GM21737 (cell line): Measurements from ENCODE around the gene ATP8B1.
A peak's percentile ranks its signal among the peaks of the same experiment; 100 is the strongest.
"Not testable (repeated sequence)": the region's sequence is repeated elsewhere in the genome, so short reads cannot be mapped to it uniquely, and the experiment has no call there.

Experiments
- ATAC-seq: cut with Tn5 transposase; IDR thresholded peaks from one replicate; pipeline ENCODE4 v1.9.1; 2021; ENCODE audit warnings: mild to moderate bottlenecking, moderate library complexity; ENCODE audit not compliant: unreplicated experiment

ATP8B1 gene

DNA sequence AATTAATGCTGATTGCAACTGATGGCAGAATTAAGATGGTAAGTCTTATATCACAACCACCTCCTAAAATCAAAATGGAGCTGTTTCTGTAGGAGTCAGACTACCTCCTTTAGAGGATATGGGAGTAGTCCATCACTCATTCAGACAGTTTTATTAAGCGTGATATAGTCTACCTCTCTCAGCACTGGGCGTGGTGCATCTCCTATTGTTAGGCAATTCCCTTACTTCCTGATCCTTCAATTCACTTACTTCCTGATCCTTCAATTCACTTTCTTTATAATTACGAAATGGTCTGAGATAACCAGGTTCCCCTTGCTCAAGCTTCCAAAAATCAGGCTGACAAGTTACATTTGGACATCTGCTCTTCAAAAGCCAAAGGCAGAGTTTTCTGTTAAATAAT, 31.9 kb downstream of the ATP8B1 start:
- ATAC-seq: no peak

DNA sequence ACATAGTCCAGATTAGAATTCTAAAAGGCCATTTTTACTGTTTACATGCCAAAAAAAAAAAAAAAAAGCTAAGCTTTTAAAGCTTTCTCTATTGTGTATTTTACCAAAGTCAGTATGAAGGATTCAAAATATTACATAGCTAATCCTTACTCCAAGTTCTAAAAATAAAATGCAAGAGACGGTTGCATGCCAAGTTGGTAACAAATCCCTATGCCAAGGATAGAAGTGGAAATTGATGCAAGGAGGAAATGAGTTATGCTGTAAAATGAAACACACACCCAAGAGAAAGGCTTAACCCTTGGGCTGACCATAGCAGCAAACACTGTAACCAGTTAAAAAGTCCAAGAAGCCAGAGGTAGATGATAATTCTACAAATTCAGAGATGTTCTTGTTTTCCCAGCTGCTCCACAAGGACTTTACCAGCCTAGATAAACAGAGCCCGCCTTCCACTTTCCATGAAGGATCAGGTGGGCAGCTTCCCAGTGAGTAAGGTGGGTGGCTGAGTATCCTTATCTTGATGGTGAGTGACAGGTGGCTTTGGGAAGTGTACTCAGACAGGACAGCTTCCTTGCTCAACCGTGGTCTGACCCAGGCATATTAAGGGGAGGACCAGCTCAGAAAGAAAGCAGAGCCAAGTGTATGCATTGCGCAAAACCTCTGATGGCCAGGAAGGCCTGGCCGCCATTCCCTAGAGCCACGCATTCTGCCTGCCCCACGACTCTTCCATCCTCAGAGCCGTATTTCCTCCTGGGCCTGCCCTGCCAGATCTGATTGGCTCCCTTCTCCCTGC, 34.4 kb downstream of the ATP8B1 start:
- ATAC-seq: no peak

DNA sequence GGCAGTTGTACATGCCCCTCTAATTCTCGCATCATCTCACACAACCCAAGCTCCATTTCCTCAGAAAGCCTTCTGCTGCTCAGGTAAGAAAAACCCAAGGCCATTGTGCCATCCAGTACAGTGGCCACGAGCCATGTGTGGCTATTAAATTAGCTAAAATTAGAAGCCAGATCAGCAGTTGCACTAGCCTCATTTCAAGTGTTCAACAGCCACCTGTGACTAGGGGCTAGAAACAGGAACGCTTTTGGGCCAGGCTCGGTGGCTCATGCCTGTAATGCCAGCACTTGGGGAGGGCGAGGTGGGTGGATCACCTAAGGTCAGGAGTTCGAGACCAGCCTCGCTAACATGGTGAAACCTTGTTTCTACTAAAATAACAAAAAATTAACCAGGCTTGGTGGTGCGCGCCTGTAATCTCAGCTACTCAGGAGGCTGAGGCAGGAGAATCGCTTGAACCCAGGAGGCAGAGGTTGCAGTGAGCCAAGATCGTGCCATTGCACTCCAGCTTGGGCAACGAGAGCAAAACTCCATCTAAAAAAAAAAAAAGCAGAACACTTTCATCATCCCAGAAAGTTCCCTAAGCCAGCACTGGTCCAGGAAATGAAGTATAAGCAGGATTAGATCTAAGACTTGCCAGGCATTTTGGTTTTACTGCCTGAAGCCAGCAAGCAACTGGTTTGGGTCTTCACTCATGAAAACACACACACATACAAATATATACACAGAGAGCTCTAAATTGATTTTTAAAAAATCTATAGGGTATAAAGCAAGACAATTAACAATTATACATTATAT, 35.7 kb downstream of the ATP8B1 start:
- ATAC-seq: no peak

DNA sequence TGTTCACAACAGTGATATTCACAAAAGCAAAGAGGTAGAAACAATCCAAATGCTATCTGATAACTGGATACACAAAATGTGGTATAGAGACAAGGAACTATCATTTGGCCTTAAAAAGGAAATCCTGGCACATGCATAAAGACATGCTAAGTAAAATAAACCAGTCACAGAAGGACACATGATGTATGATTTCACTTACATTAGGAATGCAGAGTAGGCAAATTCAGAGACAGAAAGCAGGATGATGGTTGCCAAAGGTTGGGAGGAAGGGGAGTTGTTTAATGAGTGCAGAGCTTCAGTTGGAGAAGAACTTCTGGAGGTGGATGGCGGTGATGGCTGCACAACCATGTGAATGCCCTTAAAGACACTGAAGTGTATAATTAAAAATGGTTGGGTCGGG, 38.1 kb downstream of the ATP8B1 start:
- no peak for ATAC-seq

DNA sequence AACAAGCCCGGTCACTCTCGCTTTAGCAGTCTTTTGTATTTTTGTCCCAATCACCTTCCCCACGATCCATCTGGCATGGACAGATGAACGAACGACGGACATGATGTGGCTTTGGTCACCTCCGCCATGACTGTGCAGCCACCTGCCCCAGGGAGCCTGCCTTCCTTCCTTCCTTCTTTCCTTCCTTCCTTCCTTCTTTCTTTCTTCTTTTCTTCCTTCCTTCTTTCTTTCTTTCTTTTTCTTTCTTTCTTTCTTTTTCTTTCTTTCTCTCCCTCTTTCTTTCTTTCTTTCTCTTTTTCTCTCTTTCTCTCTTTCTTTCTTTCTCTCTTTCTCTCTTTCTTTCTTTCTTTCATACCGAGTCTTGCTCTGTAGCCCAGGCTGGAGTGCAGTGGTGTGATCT, 39.0 kb downstream of the ATP8B1 start:
- no peak for ATAC-seq

DNA sequence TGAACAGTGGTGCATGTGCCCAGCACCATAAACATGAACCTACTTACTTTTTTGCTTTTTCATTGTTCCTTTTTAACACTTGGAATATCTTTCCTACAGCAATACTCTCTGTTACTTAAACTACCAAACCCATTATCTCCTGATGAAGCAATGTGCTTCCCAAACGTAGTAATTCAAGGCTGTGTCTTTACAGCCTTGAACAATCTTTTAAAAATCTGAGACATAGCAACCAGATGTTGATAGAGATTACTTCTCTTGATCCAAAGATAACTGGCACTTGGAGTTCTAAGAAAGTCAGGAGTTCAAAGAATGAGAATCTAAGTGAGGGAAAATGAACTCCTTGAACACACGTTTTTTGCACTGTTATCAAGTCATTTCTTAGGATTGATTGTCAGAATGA, 40.4 kb downstream of the ATP8B1 start:
- no peak for ATAC-seq

DNA sequence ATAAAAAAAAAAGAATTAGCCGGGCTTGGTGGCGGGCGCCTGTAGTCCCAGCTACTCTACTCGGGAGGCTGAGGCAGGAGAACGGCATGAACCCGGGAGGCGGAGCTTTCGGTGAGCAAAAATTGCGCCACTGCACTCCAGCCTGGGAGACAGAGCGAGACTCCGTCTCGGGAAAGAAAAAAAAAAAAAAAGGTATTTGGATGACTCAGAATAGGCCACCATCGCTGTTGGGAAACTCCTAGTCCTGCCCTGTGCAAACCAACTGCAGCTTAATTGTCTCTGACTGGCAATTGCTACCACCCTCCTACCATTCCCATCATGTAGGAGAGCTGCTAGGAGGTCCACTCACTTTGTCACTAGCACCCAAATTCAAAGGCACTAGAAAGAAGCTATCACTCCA, 43.5 kb downstream of the ATP8B1 start:
- no peak for ATAC-seq

DNA sequence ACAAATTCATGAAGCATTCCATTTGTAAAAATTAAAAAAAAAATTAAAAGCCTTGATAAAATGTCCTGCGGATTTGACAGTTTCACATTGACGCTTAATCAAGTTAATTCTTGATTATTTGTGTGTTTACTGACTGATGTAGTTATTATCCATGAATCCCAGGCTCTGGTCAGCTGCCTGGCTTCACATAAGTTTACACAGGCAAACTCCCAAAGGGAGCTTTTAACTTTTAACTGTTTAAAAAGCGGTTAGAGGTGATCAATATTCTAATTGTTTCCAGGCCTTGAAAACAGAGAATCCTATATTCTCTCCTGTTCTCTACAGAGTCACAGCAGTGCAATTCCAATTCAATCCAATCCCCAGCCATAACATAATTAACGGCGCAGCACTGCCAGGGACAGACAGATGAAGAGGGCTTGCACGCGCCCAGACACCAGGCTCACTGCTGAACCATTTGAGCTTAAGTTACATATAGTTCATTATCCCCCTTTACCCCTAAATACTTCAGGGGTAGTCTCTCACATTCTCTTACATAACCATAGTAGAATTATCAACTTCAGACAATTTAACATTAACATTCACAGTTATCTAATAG, 47.5 kb downstream of the ATP8B1 start:
- no peak for ATAC-seq

DNA sequence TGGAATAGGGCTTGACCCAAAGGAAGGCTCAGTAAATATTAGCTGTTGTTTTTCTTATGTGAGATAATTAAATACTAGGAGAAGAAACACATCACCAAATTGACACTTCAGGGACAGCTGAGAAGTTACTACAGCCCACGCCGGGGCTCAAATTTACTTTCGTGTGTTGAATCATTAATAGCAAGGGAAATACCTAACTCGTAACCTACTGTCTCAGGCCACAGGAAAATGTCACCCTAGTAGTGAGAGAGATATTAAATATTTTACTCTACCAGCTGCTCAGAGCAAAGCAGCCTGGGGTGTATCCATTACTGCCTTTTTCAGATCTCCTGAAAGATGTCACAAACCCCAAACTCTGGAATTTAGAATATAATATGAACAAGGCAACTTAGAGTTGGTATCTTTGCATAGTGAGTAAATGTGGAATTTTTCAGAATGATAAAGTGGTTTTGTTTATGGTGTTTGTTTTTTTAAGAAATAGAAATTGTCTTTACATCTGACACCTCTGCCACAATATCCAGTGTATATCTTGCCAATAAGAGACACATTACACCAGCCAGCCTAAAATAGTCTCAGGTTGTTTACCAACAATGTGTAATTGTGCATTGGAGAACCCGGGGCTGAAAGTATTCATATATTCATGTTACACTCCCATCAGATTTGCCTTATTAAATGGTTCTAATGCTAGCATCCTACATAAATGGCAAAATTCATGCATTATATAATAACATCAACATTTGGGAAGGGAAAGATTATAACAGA, 48.4 kb downstream of the ATP8B1 start:
- ATAC-seq: peak; percentile 94

DNA sequence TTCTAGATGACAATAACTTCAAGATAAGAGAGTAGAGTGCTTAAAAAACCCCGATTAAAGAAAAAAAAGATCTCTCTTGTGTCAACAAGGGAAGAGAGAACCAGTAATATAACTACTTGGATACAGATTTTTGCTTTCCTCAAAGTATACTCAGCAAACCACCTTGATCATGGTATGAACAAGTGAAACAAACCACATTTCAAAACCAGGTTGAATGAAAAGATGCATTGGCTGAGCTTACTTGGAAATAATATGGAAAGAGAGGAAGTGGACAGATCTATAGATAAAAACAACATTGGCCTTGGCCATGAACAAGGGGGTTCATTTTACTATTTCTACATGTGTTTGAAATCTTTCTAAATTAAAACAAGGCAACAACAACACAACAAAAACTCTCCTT, 50.1 kb downstream of the ATP8B1 start:
- ATAC-seq: no peak

DNA sequence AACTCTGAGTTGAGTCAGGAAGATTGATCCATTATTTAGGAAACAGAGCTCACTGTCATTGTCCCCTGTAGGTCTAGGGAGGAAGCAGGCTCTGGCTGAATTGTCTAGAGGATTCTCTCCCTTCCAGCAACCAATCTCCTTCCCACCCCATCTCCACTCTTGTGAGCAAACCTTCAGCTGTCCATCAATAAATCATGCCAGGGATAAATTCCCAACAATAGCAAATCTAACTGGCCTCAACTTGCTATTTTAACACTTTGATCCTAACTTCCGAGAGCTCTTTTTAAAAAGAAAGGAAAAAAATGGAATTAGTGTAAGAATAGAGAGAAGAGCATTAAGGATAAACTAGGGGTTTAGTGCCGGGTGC, 53.5 kb downstream of the ATP8B1 start:
- ATAC-seq: no peak

DNA sequence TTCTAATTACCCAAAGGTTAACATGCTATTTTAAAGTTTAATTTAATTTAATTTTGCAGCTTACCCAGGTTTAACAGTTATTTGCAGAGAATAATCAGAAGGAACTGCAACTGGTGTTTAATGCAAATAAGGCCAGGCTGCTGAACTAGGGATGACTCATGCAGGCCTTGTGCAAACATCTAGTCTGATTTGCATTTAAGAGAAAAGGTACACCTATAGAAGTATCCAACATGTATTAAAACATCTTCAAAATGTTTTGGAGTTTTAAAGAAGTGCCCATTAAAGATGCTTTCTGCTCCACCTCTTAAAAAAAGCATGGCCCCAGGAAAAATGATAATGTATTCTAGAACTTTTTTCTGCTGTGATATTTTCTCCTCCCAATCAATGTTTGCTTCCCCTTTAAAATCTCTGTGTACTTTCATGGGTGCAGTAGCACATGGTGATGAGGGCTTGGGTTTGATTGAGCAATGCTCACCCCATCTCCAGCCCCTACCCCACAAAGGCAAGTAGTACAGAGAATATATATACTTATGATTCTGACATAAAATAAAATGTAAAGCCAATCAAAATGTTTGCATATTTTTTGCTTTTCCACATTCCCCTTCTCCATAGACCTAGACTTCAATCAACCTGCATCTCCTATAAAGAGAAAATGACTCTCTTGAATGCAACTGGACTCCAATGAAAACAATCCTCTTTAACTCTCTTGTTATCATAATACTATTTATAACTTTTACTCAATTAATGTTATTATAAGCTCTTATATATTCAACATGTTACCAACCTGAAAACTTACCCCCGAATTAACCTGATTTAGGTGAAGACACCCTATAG, 54.1 kb downstream of the ATP8B1 start:
- ATAC-seq: peak; percentile 91

DNA sequence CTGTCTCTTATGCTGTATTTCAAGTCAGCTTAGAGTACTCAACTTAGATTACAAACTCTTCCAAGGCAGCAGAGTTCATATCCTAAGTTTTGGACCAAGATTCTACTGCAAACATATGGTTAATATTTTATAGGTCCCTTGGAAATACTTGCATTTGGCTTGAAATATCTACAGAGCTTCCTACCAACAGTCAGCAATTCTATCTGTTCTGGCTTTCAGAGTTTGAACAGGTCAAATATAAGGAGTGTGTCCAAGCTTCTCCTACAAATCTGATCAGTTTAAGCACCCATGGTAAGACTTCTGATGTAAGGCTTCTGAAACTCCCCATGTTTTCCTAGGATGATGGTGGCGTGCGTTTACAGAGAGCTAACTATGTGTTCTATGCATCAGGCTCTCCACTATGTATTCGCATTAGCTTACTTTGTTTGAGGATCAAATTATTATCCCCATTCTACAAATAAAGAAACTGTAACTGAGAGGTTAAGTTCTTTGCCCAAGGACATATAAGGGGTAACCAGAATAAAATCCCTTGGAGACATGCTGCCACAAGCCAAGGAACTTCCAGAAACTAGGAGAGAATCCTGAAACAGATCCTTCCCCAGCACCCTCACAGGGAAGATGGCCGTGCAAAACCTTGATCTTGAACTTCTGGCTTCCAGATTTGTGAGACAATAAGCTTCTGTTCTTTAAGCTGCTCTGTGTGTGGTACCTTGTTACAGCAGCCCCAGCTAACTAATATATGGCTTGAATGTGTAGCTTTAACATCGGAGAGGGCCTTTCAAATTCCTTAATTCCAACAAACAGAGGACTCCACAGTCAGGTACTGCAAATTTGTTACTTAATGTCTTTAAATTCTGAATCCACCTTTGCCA, 55.1 kb downstream of the ATP8B1 start:
- ATAC-seq: no peak

DNA sequence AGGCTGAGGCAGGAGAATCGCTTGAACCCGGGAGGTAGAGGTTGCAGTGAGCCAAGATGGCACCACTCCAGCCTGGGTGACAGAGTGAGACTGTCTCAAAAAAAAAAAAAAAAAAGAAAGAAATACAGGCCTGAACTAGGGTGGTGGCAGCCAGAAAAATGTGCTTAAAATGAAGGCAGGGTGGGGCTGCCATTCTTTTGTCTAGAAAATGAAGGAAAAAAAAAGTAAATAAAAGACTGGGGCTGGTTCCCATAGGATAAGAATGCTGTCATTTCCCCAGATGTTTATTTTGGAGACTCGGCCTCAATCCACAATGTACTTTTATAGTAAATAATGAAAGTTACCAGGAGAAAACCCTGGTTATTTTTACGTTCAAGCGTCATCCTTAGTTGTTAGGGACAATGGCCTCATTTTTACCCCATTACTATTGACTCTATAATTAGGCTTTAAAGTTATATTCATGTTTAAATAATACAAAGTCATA, 58.9 kb downstream of the ATP8B1 start:
- no peak for ATAC-seq

DNA sequence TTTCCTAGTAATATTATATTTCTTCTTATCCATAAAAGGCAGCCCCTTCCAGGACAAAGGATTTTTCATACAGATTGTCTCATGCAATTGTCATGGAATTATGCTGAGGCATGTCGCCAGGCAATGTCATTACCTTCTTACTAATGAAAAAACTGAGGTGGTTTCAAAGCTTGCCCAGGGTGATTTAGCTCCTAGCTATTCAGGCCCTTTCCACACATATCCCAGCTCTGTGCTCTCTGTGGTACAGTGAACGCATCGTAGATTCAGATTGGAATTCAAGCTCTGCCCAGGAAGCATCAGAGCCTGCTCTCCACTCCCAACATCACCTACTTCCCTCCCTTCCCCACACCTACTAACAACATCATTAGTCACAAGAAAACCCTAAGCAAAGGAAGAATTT, 60.1 kb downstream of the ATP8B1 start:
- no peak for ATAC-seq

DNA sequence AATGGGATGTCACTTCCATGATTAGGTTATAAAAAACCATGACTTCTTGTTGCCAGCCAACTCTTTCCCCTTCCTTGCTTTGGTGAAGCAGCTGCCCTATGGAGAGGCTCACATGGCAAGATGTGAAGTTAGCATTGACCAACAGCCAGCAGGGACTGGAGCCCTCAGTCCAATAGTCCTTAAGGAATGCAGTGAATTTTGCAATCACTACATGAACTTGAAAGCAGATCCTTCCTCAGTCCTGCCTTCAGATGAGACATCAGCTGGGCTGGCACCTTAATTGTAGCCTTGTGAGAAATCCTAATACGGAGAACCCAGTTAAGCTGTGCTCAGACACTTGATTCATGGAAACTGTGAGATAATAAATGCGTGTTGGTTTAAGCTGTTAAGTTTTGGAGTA, 61.8 kb downstream of the ATP8B1 start:
- no peak for ATAC-seq

DNA sequence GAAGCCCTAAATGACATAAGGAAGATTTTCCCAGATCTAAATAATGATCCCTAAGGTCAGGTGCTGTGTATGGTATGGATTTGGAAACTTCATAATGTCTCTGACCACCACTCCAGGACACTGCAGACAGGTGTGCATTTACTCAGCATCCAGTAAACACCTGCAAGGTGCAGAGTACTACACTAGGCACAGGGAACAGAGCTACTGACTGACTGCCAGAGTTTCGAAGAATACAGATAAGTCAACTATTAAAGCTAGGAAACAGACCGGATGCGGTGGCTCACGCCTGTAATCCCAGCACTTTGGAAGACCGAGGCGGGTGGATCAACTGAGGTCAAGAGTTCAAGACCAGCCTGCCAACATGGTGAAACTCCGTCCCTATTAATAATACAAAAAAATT, 65.0 kb downstream of the ATP8B1 start:
- ATAC-seq: no peak

DNA sequence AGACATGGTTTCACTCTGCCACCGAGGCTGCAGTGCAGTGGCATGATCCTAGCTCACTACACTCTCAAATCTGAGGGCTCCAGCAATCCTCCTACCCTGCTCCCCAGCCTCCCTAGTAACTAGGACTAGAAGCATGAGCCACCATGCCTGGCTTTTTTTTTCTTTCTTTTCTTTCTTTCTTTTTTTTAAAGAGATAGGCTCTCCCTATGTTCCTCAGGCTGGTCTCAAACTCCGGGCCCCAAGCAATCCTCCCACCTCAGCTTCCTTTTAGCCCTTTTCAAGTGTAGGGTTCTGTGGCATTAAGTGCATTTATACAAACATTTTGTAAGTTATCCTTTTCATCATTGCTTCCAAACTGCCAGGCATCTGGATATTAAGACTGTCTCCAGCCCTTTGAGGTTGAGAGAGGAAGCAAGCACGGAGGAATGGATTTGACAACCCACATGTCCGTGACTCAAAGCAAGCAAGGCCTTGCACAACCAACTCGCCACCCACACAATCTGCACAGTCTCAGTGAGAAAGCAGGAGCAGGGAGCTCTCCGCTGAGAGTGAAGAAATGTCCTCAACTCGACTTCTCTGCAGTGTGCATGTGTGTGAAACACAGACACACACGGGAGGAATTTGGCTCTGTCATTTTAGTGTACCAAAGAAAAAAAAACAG, 65.6 kb downstream of the ATP8B1 start:
- no peak for ATAC-seq

DNA sequence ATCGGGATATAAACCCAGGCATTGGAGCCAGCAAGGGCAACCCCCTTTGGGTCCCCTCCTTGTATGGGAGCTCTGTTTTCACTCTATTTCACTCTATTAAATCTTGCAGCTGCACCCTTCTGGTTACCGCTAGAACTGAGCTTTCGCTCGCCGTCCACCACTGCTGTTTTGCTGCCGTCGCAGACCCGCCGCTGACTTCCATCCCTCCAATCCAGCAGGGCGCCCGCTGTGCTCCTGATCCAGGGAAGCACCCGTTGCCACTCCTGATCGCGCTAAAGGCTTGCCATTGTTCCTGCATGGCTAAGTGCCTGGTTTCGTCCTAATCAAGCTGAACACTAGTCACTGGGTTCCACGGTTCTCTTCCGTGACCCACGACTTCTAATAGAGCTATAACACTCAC, 68.1 kb downstream of the ATP8B1 start:
- ATAC-seq: not testable (repeated sequence)
